Stimulated activated CD8-positive, alpha-beta memory T cell treated with anti-CD3 and anti-CD28 coated beads, Interleukin-7, amount 100 ng/mL, for 48 hours (primary cell): ENCODE measurements around the gene AP5Z1.
A peak's percentile ranks its signal among the peaks of the same experiment; 100 is the strongest.

Experiments
- DNase-seq, 2 donors: peaks; one replicate each; pipeline ENCODE4 v3.0.0-alpha.2; 2020; ENCODE audit warnings: low read depth in 1 of 2; ENCODE audit errors: extremely low read depth in 1 of 2

Gene AP5Z1, protein sequence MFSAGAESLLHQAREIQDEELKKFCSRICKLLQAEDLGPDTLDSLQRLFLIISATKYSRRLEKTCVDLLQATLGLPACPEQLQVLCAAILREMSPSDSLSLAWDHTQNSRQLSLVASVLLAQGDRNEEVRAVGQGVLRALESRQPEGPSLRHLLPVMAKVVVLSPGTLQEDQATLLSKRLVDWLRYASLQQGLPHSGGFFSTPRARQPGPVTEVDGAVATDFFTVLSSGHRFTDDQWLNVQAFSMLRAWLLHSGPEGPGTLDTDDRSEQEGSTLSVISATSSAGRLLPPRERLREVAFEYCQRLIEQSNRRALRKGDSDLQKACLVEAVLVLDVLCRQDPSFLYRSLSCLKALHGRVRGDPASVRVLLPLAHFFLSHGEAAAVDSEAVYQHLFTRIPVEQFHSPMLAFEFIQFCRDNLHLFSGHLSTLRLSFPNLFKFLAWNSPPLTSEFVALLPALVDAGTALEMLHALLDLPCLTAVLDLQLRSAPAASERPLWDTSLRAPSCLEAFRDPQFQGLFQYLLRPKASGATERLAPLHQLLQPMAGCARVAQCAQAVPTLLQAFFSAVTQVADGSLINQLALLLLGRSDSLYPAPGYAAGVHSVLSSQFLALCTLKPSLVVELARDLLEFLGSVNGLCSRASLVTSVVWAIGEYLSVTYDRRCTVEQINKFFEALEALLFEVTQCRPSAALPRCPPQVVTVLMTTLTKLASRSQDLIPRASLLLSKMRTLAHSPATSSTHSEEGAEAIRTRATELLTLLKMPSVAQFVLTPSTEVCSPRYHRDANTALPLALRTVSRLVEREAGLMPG

DNA sequence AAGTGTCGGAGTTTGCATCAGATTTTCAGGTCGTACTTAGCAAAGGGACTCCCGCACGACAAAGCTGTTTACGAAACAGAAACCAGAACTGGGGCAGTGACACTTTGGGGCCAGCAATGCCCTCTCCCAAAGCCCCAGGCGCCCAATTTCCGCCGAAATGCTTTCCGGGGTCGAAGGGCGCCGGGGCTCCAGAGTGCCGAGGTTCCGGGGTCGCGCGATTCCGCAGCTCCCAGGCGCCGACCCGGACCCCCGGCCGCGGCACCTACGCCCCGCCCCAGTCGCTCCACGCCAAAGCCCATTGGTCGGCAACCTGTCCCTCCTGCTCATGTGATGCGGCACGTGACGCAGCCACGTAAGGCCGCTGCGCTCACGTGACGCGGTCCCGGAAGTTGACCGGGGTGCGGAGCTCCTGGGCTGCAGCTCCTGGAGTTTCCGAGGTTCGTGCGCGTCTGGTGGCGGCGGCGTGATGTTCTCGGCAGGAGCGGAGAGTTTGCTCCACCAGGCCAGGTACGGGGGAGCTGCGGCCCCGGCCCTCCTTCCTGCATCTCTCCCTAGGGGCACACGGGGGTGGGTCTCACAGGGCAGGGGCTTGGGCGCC, at the start of gene AP5Z1:
TSS of gene AP5Z1 (plus strand) at position 374 of the 598 bp plus-strand sequence. CDS start at position 467, 93 bp downstream.
- peak; percentile 94 to 95 for DNase-seq

GRCh38 chr7:4725850-4726450, 49.5 kb upstream of the AP5Z1 start:
- DNase-seq, result no peak

GRCh38 chr7:4726566-4726965, 48.9 kb upstream of the AP5Z1 start:
- no peak for DNase-seq

GRCh38 chr7:4727914-4728705, 47.3 kb upstream of the AP5Z1 start:
- no peak for DNase-seq

DNA sequence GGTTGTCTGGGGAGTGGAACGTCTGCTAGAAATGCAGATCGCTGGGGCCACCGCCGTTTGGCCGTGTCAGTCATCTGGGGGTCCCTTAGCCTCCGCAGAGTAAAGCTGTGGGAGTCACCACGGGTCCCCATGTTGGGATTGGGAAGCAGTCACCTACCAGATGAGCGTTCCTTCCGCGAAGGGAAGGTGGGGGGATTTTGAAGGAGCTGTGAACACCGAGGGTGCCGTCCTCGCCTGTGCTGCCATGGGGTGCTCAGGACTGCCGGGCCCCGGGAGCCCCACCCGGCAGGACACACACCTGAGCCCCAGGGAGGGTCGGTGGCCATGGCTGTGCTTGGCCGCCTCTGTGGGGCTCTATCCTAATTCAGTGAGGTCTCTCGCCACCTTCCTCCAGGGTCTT, 46.2 kb upstream of the AP5Z1 start:
- DNase-seq, result no peak

DNA sequence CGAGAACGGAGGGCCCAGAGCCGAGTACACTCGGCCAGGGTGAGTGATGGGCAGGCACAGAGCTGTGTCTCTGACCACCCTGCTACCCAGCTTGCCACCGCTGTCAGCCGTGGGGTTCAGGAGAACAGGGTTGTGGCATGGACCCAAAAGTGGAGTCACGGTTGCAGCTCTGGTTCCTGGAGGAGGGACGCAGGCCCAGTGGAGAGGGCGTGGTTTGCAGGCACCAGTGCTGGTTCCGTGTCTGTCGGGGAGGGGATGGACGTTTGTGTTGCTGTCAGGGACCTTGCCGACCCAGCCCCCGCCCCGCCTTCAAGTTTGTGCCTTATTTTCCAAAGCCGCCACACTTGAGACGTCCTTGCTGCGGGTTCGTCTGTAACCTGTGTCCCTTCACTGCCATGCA, 45.1 kb upstream of the AP5Z1 start:
- DNase-seq, result no peak

- DNase-seq, result no peak
These were observed 44.5 kb upstream of the AP5Z1 start for GRCh38 chr7:4730971-4731370.

GRCh38 chr7:4731803-4732202, 43.6 kb upstream of the AP5Z1 start:
- no peak for DNase-seq

DNA sequence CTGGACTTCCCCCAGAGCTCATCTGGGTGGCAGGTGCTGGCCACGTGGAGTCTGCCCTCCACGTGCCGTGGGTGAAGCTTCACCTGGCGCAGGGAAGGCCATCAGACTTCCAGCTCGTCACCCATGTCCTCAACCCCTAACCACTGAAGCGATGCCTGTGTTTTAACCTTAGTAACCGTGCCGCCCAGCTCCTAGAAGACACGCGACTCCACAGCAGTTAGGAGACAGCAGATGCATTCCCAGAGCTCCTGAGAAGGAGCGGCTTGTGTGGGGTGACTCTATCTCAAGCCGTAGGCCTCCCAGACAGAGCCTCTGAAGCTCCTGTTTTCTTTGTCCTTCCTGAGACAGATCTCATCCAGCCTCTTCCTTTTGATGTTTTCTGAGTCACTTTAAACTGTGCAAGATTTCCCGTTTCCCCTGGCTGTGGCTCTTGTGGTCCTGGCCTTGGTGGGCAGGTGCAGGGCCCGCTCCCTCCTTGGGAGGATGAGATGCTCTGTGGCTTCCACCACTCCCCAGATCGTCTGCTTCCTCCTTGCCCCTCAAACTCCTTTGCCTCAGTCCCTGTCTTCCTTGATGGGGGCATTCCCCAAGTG, 41.4 kb upstream of the AP5Z1 start:
- no peak for DNase-seq

- DNase-seq, result no peak
These were observed 40.7 kb upstream of the AP5Z1 start for GRCh38 chr7:4734587-4735345.

GRCh38 chr7:4737300-4737699, 38.1 kb upstream of the AP5Z1 start:
- DNase-seq, result no peak

- no peak for DNase-seq
These were observed 36.5 kb upstream of the AP5Z1 start for GRCh38 chr7:4738711-4739527.

GRCh38 chr7:4739528-4739992, 35.9 kb upstream of the AP5Z1 start:
- no peak for DNase-seq

- no peak for DNase-seq
These were observed 34.6 kb upstream of the AP5Z1 start for GRCh38 chr7:4740796-4741195.

DNA sequence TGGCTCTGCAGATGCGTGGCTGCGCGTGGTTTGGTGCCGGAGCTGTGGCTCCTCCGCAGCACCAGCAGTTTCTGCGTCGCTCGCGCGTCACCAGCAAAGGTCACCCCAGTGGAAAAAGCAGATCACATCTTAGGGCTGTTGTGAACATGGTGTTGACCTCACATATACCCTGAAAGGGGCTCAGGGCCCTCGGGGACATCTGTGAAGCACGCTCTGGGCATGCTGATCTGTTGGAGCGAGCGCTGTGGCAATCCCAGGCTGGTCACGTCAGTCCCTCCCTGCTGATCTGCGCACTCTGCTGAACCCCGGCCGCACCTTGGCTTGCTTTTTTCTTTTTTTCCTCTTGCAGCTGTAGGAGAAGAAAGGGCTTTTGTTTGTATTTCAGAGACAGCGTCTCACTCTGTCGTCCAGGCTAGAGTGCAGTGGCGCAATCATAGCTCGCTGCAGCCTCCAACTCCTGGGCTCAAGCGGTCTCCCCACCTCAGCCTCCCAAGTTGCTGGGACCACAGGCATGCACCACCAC, 33.3 kb upstream of the AP5Z1 start:
- no peak for DNase-seq

DNA sequence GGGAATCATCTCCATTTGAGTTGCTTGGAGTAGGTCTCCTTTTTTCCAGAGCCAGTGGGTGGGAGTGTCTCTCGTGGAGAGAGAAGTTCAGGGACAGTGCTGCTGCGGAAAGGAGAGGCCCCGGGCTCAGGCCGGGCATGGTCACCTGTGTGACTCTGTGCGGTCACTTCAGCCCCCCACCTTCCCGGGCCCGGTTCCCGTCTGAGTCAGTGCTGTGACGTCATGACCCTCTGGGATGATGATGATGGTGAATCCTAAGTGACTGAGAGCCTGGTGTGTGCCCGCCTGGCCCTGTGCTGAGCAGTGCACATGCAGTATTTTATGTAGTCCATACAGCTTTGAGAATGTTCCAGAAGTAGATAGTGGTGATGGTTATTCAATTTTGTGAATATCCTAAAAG, 32.6 kb upstream of the AP5Z1 start:
- DNase-seq, result no peak

DNA sequence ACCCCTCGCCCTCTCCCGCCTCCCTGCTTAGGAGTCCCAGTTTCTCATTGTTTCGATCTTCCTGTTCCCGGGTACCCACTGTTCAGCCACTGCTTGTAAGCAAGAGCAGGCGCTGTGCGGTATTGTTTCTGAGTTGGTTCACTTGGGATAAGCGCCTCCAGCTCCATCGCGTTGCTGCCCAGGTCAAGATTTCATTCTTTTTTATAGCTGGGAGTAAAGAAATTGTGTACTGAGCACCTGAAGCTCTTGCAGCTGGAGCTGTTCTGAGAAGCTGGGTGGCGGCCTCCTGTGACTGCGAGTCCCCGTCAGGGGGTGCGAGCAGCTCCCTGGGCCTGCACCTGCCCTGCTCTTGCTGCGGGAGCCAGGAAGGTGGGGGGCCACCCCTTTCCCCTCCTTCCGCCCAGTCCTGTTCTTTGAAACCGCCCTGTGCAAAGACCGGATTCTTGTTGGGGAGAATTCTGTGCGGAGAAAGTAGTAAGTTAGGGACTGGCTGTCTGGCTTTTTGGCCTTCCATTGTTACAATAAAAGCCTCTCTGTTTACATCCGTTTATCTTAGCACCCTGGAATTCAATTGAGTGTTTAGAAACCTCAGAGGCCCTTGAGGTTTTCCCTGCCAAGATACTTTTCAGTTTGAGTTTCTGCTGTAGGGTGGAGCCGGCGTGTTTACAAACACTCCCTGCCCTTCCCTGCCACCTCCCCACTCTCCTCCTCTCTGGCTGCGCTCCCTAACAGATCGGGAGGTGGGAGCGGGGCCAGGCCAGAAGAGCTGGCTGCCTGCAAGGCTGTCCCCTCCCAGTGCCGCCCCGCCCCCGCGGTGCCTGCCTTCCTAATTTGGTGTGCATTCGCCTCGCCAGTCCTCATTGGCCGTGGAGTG, 30.8 kb upstream of the AP5Z1 start:
- peak in 1 of 2 donors; percentile 56 for DNase-seq
